K562 (cell line): ENCODE results near the gene ST6GALNAC6. TPM values are rescaled to one million over a fixed set of nuclear protein-coding genes. Genes with fewer than 3 reads are reported as not detected.
"Not testable (repeated sequence)": the region's sequence is repeated elsewhere in the genome, so short reads cannot be mapped to it uniquely, and the experiment has no call there.

ENCODE experiments used
- ATAC-seq: fragments of 200-7000 bp; cut with Tn5 transposase; 3 replicates; pipeline ENCODE4 v1.9.1; 2020; ENCODE audit warnings: moderate library complexity
- BruUV-seq: library from RNA; stranded (reverse); fragments of 400-500 nt; replicated peaks from 2 replicates; lab custom pipeline; 2021; lab: Mats Ljungman, UMichigan
- CTCF ChIA-PET: fragments of 300-600 bp; formaldehyde crosslinking; extraction: SDS; loops from one replicate; lab custom pipeline; 2021; ENCODE audit warnings: low intra/inter-chr PET ratio; lab: Yijun Ruan, JAX
- POLR2A ChIA-PET: fragments of 300-600, 350-650 bp; sonication (Branson Sonifier 250); formaldehyde crosslinking; extraction: SDS; loops from one replicate; lab custom pipeline; 2021; ENCODE audit warnings: antibody characterized with exemption, inconsistent platforms; lab: Yijun Ruan, JAX
- DNase-seq, 4 experiments: peaks; one replicate each; pipeline versions ENCODE4 v3.0.0 to v3.0.0-alpha.2; 2011 to 2018; ENCODE audit warnings: low spot score in 3 of 4, mixed read lengths in 3 of 4; ENCODE audit errors: extremely low read depth in 1 of 4
- FAIRE-seq: peaks from 2 replicates; lab custom pipeline; 2011; peaks lifted over from hg19 to GRCh38; lab: Jason Lieb, UNC
- H2AFZ ChIP-seq: 2 replicates; pipeline ENCODE4 v1.6.0; 2011; ENCODE audit warnings: low read depth, low read length, control low read depth, inconsistent platforms
- H3K27ac ChIP-seq: fragments of 200-600 bp; 3 replicates; pipeline ENCODE4 v1.8.0; 2011; ENCODE audit warnings: low read depth, mild to moderate bottlenecking, control low read depth, inconsistent platforms, low read length, moderate library complexity, mixed read lengths; ENCODE audit errors: extremely low read depth
- H3K27me3 ChIP-seq, 2 experiments: fragments of 300-600 bp in 1 of 2; 2 replicates in 1 of 2; 3 replicates in 1 of 2; pipeline versions ENCODE4 v1.6.0 to v1.8.0; 2011; ENCODE audit warnings: inconsistent platforms in 2 of 2, low read length in 2 of 2, mild to moderate bottlenecking in 1 of 2, mixed read lengths in 1 of 2, moderate library complexity in 1 of 2; ENCODE audit not compliant: control insufficient read depth in 2 of 2, insufficient read depth in 2 of 2
- H3K36me3 ChIP-seq: fragments of 300-600 bp; 3 replicates; pipeline ENCODE4 v1.8.0; 2011; ENCODE audit warnings: mild to moderate bottlenecking, low read length, inconsistent platforms; ENCODE audit not compliant: control insufficient read depth, insufficient read depth
- H3K4me1 ChIP-seq, 2 experiments: fragments of 200-600 bp in 1 of 2; replicated peaks in 1 of 2; 2 replicates in 1 of 2; 3 replicates in 1 of 2; pipeline versions ENCODE4 v1.5.1 to v1.8.0; 2011; ENCODE audit warnings: inconsistent platforms in 2 of 2, low read length in 2 of 2, mild to moderate bottlenecking in 1 of 2, mixed read lengths in 1 of 2, moderate library complexity in 1 of 2; ENCODE audit not compliant: control insufficient read depth in 2 of 2, insufficient read depth in 2 of 2
- H3K4me2 ChIP-seq: 2 replicates; pipeline ENCODE4 v1.6.1; 2011; ENCODE audit warnings: low read length, control low read depth, inconsistent platforms, mixed read lengths; ENCODE audit not compliant: insufficient read depth
- H3K4me3 ChIP-seq: fragments of 200-600 bp; sonication (generic), shearing (Covaris generic); 2 replicates; pipeline ENCODE4 v1.5.1; 2016; ENCODE audit warnings: control low read depth, inconsistent platforms
- H3K79me2 ChIP-seq: fragments of 200-600 bp; 3 replicates; pipeline ENCODE4 v1.8.0; 2011; ENCODE audit warnings: low read length, inconsistent platforms; ENCODE audit not compliant: control insufficient read depth, insufficient read depth
- H3K9ac ChIP-seq, 2 experiments: 2 replicates each; pipeline versions ENCODE4 v1.6.0 to v1.6.1; 2011; ENCODE audit warnings: low read depth in 2 of 2, low read length in 2 of 2, control low read depth in 1 of 2, inconsistent platforms in 1 of 2, mild to moderate bottlenecking in 1 of 2, mixed read lengths in 1 of 2; ENCODE audit not compliant: insufficient read depth in 1 of 2
- H3K9me1 ChIP-seq: one replicate; pipeline ENCODE4 v1.6.0; 2011; ENCODE audit warnings: inconsistent platforms, mild to moderate bottlenecking, low read length, moderate library complexity; ENCODE audit not compliant: control insufficient read depth, insufficient read depth
- H3K9me3 ChIP-seq: replicated peaks from 2 replicates; pipeline ENCODE4 v1.5.1; 2011; ENCODE audit warnings: low read depth, low read length, inconsistent platforms; ENCODE audit not compliant: control insufficient read depth, insufficient read depth
- H4K20me1 ChIP-seq: replicated peaks from 2 replicates; pipeline ENCODE4 v1.6.1; 2011; ENCODE audit warnings: low read length, inconsistent platforms, mixed read lengths; ENCODE audit not compliant: control insufficient read depth, insufficient read depth
- FOXJ3 ChIP-seq: sonication (generic); formaldehyde crosslinking; IDR thresholded peaks from 2 replicates; pipeline ENCODE4 v1.4.0; 2020; ENCODE audit warnings: mild to moderate bottlenecking, missing genetic modification reagents
- GATAD2A ChIP-seq: fragments of 450-650 bp; IDR thresholded peaks from 2 replicates; pipeline ENCODE4 v1.6.1; 2017
- MEIS2 ChIP-seq: fragments of 450-650 bp; IDR thresholded peaks from 2 replicates; pipeline ENCODE4 v1.6.1; 2014; ENCODE audit warnings: mild to moderate bottlenecking; ENCODE audit not compliant: partially characterized antibody
- NR2C1 ChIP-seq, 2 experiments: fragments of 450-650 bp; IDR thresholded peaks; 2 replicates each; pipeline ENCODE4 v1.6.1; 2017; ENCODE audit warnings: mild to moderate bottlenecking in 2 of 2, antibody characterized with exemption in 1 of 2, inconsistent platforms in 1 of 2, missing compliant biosample characterization in 1 of 2, missing genetic modification characterization in 1 of 2
- PKNOX1 ChIP-seq: fragments of 450-650 bp; IDR thresholded peaks from 2 replicates; pipeline ENCODE4 v1.6.1; 2016
- SPI1 ChIP-seq: IDR thresholded peaks from 2 replicates; pipeline ENCODE4 v1.6.1; 2011; ENCODE audit warnings: low read depth, low read length, control low read depth, borderline replicate concordance
- THRA ChIP-seq: fragments of 450-650 bp; IDR thresholded peaks from 2 replicates; pipeline ENCODE4 v1.6.1; 2017; ENCODE audit warnings: mild to moderate bottlenecking, moderate library complexity
- YBX1 ChIP-seq: fragments of 450-650 bp; IDR thresholded peaks from 2 replicates; pipeline ENCODE4 v1.7.1; 2016; ENCODE audit warnings: mild to moderate bottlenecking
- YY1 ChIP-seq, 3 experiments: IDR thresholded peaks; 2 replicates each; pipeline ENCODE4 v1.6.1; 2011; ENCODE audit warnings: low read length in 2 of 3, mild to moderate bottlenecking in 2 of 3, moderate library complexity in 2 of 3, borderline replicate concordance in 1 of 3, control low read depth in 1 of 3, low read depth in 1 of 3; ENCODE audit not compliant: insufficient read depth in 3 of 3, insufficient replicate concordance in 2 of 3, control insufficient read depth in 1 of 3, insufficient read length in 1 of 3; ENCODE audit errors: extremely low read depth in 1 of 3
- ZFP30 ChIP-seq: fragments of 250-450 bp; sonication (Bioruptor Pico); IDR thresholded peaks from 2 replicates; pipeline ENCODE4 v1.8.0; 2022; ENCODE audit warnings: moderate library complexity, mild to moderate bottlenecking, inconsistent platforms, borderline replicate concordance
- ZKSCAN3 ChIP-seq: fragments of 250-450 bp; sonication (Bioruptor Pico); IDR thresholded peaks from 2 replicates; pipeline ENCODE4 v1.4.0; 2020
- ZNF121 ChIP-seq: sonication (generic); formaldehyde crosslinking; conservative IDR thresholded peaks from 2 replicates; pipeline ENCODE4 v1.8.0; 2022; ENCODE audit warnings: missing genetic modification reagents
- WGBS: fragments of 100-300 bp; shearing (Covaris generic); methylation state at CpG from one replicate; pipeline ENCODE4 v1.1.6; 2016; ENCODE audit warnings: low coverage, mixed read lengths; ENCODE audit not compliant: insufficient coverage; ENCODE audit errors: missing lambda C conversion rate; 5-methylcytosine and 5-hydroxymethylcytosine counted together
- in situ Hi-C: fragments of 300-500 bp; cut with MboI; formaldehyde crosslinking; loops from 4 replicates; pipeline ENCODE4 v1.15.0; 2018; ENCODE audit warnings: inconsistent platforms, mixed read lengths
- intact Hi-C: fragments of 100-400 bp; cut with micrococcal nuclease; formaldehyde crosslinking; loops from 2 replicates; pipeline ENCODE4 v1.14.2; 2022
- polyA plus RNA-seq, 8 experiments: library from polyadenylated mRNA; depleted of rRNA in 4 of 8; stranded (reverse) in 5 of 8; unstranded in 3 of 8; fragments of >200 nt; fragmentation: Nextera tagmentation in 2 of 8; fragmentation: Illumina TruSeq in 1 of 8; extraction: Ambion mirVana in 2 of 8; extraction: Trizol in 1 of 8; gene quantifications; 2 replicates each; pipeline versions ENCODE4 v1.2.1 to v1.2.3, GENCODE V29; 2011 to 2014; ENCODE audit warnings: inconsistent platforms in 1 of 8, missing spikeins in 1 of 8
- total RNA-seq, 7 experiments: library from RNA; depleted of rRNA in 6 of 7; stranded (reverse); fragments of >200 nt in 6 of 7; fragmentation: Illumina TruSeq in 2 of 7; extraction: Trizol in 2 of 7; gene quantifications; 2 replicates each; pipeline versions ENCODE4 v1.2.1 to v1.2.3, GENCODE V29; 2011 to 2021; ENCODE audit warnings: low replicate concordance in 1 of 7

The ST6GALNAC6 gene
- total and polyA plus RNA-seq, 9 of the 15 experiments (the other 6 are each of a cell fraction or from before 2014, with no cell fraction given), result 0.13 to 23.0 (median 14.5) TPM

- H3K4me1 ChIP-seq, result peaks cover 23 to 31% of the 10 kb centered on the region in 2 experiments
- H4K20me1 ChIP-seq, H3K9me1 ChIP-seq, intact Hi-C loops, H3K4me3 ChIP-seq, DNase-seq, FAIRE-seq, CTCF ChIA-PET, BruUV-seq, ATAC-seq, H3K4me2 ChIP-seq, H3K36me3 ChIP-seq, in situ Hi-C loops, H3K27me3 ChIP-seq, H3K79me2 ChIP-seq: not testable (repeated sequence)
- H3K9ac ChIP-seq, result peak overlapping the region; percentile 5 to 74; a peak in 2 of 4 replicates
- POLR2A ChIA-PET, result interaction anchor here (0.7 to 1.2 kb wide), 2 partner anchors 16 to 28 kb away, joined by 3 to 5 read pairs; no protein-coding TSS in a partner anchor
- 92% methylated on average over 4 of the region's 4 CpGs for WGBS
- H3K9me3 ChIP-seq, result peaks cover 17% of the 10 kb centered on the region
- peak overlapping the region; percentile 87 for H2AFZ ChIP-seq
- H3K27ac ChIP-seq, result peak overlapping the region; percentile 19; the same call in 1 of the 3 replicates
Measured at GRCh38 chr9:127845619-127846018, 53.8 kb downstream of the ST6GALNAC6 start.

DNA sequence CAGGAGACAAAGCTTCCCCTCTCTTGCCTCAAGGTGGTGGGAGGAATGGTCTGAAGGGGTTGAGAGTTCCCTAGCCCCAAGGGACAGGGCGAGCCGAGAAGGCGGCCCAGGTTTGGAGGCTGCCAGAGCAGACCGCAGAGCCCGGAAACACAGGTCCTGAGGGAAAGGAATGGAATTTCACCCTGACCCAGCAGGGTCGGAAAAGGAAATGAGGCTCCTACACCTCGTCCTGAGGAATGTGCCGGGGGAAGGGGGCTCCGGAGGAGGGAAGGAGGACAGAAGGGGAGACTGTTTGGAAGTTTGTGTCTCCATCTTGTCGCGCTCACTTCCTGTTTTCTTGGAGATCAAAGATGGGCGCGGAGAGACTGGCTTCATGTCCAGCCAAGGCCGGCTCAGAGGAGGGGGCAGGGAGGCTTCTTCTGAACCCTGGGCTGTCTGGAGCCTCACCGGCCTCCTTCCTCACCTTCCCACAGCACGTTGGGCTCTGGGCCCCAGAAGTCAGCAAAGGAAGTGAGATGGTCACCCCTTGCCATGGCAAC lies 54.5 kb downstream of the ST6GALNAC6 start:
- CTCF ChIA-PET, result no interaction called here

More for the DNA sequence above, 54.5 kb downstream of the ST6GALNAC6 start:
- Histone ChIP-seq H3K4me2 (no peak overlapping the region), H3K79me2 (no peaks in the 10 kb centered on the region), H3K36me3 (no peaks in the 10 kb centered on the region), H2AFZ (peak overlapping the region; percentile 84), H3K4me1 (peaks cover 23 to 31% of the 10 kb centered on the region in 2 experiments), H3K9me3 (peaks cover 12% of the 10 kb centered on the region), H3K27me3 (no peaks in the 10 kb centered on the region), H3K4me3 (no peak overlapping the region), H4K20me1 (no peaks in the 10 kb centered on the region), H3K9me1 (peaks cover 3% of the 10 kb centered on the region), H3K9ac (peak overlapping the region; percentile 5 to 74; a peak in 2 of 4 replicates), H3K27ac (peak overlapping the region; percentile 19; the same call in 1 of the 3 replicates)
- in situ Hi-C loops, result no loop called here
- intact Hi-C loops, result no loop called here
- TF ChIP-seq FOXJ3 (CRISPR knock-in tag) (no peak), MEIS2 (no peak), ZFP30 (CRISPR knock-in tag) (no peak), NR2C1 (IDR thresholded peaks at IDR 0.05) (no peak), NR2C1 (tag; IDR thresholded peaks at IDR 0.05) (0 out of 2 replicates have a peak, but pooled peaks have one; percentile 19), PKNOX1 (no peak), YBX1 (no peak), GATAD2A (no peak), ZKSCAN3 (no peak), THRA (no peak), ZNF121 (CRISPR knock-in tag) (no peak), SPI1 (peak; percentile 80), YY1 (IDR thresholded peaks at IDR 0.05; ENCODE audit: borderline replicate concordance in 1 of 3, control insufficient read depth in 1 of 3, extremely low read depth in 1 of 3, insufficient read depth in 3 of 3, insufficient read length in 1 of 3, insufficient replicate concordance in 2 of 3, low read depth in 1 of 3, low read length in 2 of 3) (peak in 1 of 3 experiments; percentile 8)
- no peak for FAIRE-seq
- WGBS, result 80% methylated on average over 15 of the region's 16 CpGs
- BruUV-seq, result no TSS peak
- POLR2A ChIA-PET, result interaction anchor here (0.9 to 1.2 kb wide), 2 partner anchors 16 to 17 kb away, joined by 3 to 5 read pairs; no protein-coding TSS in a partner anchor
- ATAC-seq, result peak; percentile 23; the same call in 2 of the 3 replicates
- DNase-seq, result no peak
